Stimulated activated naive CD4-positive, alpha-beta T cell (primary cell): Measurements from ENCODE around the gene KDM4E.
"Not testable (repeated sequence)": the region's sequence is repeated elsewhere in the genome, so short reads cannot be mapped to it uniquely, and the experiment has no call there.

Source experiments
- DNase-seq, 6 experiments: peaks; one replicate each; lab custom pipeline; 2025; lab: John Stamatoyannopoulos, UW

Gene KDM4E

GRCh38 chr11:95024958-95025357 is at the start of gene KDM4E:
Gene KDM4E, plus strand, starts transcription at chr11:95025258. Its CDS starts 300 bp downstream, at chr11:95025558.
- DNase-seq, result no peak

- no peak for DNase-seq
These were observed 49.5 kb upstream of the KDM4E start for GRCh38 chr11:94975599-94975998.

- no peak for DNase-seq
These were observed 37.7 kb upstream of the KDM4E start for GRCh38 chr11:94987378-94987777.

- DNase-seq, result no peak
These were observed 36.3 kb upstream of the KDM4E start for GRCh38 chr11:94988748-94989147.

GRCh38 chr11:94993400-94993943 is 31.6 kb upstream of the KDM4E start:
- DNase-seq, result no peak

- DNase-seq, result no peak
These were observed 27.6 kb upstream of the KDM4E start for GRCh38 chr11:94997437-94997836.

- no peak for DNase-seq
These were observed 26.8 kb upstream of the KDM4E start for GRCh38 chr11:94998285-94998684.

- DNase-seq, result no peak
These were observed 21.3 kb upstream of the KDM4E start for GRCh38 chr11:95003716-95004115.

- DNase-seq, result no peak
These were observed 19.4 kb upstream of the KDM4E start for GRCh38 chr11:95005642-95006041.

- DNase-seq, result no peak
These were observed 13.7 kb upstream of the KDM4E start for GRCh38 chr11:95011376-95011775.

GRCh38 chr11:95014184-95014821 is 10.8 kb upstream of the KDM4E start:
- DNase-seq, result no peak

GRCh38 chr11:95016139-95016538 is 8.9 kb upstream of the KDM4E start:
- DNase-seq, result no peak

- not testable (repeated sequence) for DNase-seq
These were observed 3.6 kb upstream of the KDM4E start for GRCh38 chr11:95021468-95021867.

- DNase-seq, result not testable (repeated sequence)
These were observed 536 bp downstream of the KDM4E start for GRCh38 chr11:95025594-95025993.

- DNase-seq, result no peak
These were observed 3.3 kb downstream of the KDM4E start for GRCh38 chr11:95028357-95028756.

- no peak for DNase-seq
These were observed 8.0 kb downstream of the KDM4E start for GRCh38 chr11:95033051-95033450.

GRCh38 chr11:95035316-95035715 is 10.3 kb downstream of the KDM4E start:
- DNase-seq, result no peak

- DNase-seq, result not testable (repeated sequence)
These were observed 12.4 kb downstream of the KDM4E start for GRCh38 chr11:95037356-95038035.

- DNase-seq, result no peak
These were observed 17.2 kb downstream of the KDM4E start for GRCh38 chr11:95042239-95042638.

- DNase-seq, result no peak
These were observed 17.8 kb downstream of the KDM4E start for GRCh38 chr11:95042906-95043305.

- no peak for DNase-seq
These were observed 19.0 kb downstream of the KDM4E start for GRCh38 chr11:95044010-95044409.

GRCh38 chr11:95045812-95046211 is 20.8 kb downstream of the KDM4E start:
- DNase-seq, result no peak

GRCh38 chr11:95049122-95049521 is 24.1 kb downstream of the KDM4E start, which contains the start of gene KDM4F:
Gene KDM4F, plus strand, starts transcription at chr11:95049422.
- DNase-seq, result not testable (repeated sequence)
